HG03175 (cell line): Measurements from ENCODE around the gene TEX11.
"Not testable (repeated sequence)": the region's sequence is repeated elsewhere in the genome, so short reads cannot be mapped to it uniquely, and the experiment has no call there.

ENCODE experiments used
- ATAC-seq: cut with Tn5 transposase; IDR thresholded peaks from one replicate; pipeline ENCODE4 v1.9.1; 2021; ENCODE audit warnings: mild to moderate bottlenecking, moderate library complexity; ENCODE audit not compliant: unreplicated experiment

The TEX11 gene

DNA sequence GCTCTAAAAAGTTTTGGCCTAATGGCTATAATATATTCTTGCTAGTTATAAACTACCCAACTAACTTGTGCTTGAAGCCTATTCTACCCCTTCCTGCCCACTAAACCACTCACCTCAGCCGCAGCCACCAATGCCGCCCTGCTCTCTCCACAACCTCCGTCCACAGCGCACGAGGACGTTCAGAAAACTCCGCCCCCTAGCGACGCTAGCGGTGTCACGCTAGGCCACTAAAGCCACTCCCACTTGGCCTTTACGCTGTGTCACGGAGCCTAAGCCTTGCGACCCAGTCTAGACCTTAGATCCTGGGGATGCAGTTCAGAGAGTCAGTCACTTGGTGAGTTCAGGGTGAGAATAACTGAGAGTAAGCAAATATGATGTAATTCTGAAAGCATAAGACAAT is at the start of gene TEX11:
TEX11 (minus strand) TSS at position 171 of the 400 bp plus-strand sequence. CDS start 922 bp downstream, outside the sequence.
- ATAC-seq: no peak

DNA sequence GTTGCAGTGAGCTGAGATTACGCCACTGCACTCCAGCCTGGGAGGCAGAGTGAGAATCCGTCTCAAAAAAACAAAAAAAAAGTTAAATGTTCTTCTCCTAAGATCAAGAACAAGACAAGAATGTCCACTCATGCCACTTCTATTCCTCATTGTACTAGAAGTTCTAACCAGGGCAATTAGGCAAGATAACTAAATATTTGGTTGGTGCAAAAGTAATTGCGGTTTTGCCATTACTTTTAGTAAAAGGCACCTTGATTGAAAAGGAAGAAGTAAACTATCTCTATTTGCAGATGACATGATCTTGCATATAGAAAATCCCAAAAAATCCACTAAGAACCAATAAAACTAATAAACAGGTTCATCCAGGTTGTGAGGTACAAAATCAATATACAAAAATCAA is 46.4 kb upstream of the TEX11 start:
- no peak for ATAC-seq

DNA sequence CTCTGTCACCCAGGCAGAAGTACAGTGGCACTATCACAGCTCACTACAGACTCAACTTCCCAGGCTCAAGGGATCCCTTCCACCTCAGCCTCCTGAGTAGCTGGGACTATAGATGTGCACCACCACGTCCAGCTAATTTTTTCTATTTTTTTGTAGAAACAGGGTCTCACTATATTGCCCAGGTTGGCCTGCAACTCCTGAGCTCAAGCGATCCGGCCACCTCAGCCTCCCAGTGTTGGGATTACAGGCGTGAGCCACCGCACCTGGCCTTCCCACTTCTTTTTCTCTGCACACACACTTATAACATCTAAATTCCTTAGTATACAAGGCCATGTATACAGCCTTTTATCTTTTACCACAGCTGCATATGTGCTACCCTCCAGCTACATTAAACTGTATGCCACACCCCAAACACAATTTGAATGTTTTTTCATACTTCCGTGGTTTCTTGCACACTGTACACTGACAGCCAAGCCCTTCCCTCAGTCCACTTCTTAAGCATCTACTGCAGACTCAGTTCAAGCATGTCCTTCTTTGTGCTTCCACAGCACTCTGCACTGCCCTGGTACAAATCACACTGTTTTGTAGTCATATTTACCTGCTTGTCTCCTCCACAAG is 15.9 kb upstream of the TEX11 start:
- ATAC-seq: no peak

DNA sequence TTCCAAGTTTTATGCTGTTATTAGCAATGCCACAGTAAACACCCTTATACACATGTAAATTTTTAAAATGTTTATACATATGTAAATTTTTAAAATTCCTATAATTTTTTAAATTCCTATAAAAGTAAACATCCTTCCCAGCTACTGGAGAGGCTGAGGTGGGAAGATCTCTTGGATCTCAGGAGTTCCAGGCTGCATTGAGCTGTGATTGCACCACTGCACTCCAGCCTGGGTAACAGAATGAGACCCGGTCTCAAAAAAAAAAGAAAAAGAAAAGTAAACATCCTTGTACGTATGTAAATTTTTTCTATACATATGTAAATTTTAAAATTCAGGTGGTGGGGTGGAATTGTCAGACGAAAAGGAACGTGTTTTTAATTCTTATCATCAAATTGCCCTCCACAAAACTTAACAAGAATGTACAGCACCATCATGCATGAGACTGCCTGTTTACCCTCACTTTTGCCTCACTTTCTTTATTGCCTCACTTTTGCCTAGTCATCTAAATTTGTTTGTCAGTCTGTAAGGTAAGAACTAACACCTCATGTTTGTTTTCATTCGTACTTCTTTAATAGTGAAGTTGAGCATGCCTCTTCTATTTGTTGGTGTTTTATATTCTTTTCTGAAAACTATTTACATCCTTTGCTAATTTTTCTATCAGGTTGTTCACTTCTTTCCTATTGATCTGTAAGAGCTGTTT is 14.4 kb upstream of the TEX11 start:
- no peak for ATAC-seq

- no peak for ATAC-seq
Measured at GRCh38 chrX:70921709-70922352, 13.3 kb upstream of the TEX11 start.

DNA sequence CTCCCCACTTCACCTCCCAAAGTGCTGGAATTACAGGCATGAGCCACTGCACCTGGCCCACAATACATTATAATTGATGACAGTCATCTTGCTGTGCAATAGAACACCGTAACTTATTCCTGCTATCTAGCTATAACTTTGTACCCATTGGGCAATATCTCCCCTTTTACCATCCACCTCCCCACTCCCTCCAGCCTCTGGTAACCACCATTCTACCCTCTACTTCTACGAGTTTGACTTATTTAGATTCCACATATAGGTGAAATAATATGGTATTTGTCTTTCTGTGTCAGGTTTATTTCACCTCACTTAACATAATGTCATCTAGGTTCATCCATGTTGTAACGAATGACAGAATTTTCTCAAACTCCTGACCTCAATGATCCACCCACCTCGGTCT is 8.2 kb upstream of the TEX11 start:
- no peak for ATAC-seq

DNA sequence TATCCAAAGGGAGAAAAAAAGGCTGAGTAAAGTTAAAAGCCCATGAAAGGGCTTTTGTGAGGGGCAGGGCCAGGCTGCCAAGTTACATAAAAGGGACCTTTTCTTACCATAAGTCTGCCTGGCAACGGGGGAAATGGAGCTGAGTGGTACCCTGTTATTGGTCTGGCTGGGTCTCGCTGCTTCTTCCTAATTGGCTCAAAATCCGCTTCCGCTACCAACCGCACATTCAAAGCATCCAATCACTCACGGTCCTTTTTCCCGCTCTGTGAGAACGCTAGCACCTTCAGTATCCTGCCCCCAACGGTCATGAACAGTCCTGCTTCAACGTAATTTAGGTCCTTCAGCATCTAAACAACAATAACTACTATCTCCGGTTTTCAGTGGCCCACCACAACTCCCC is 611 bp downstream of the TEX11 start:
- no peak for ATAC-seq

- no peak for ATAC-seq
Measured at GRCh38 chrX:70901465-70901864, 7.0 kb downstream of the TEX11 start.

GRCh38 chrX:70890441-70890840 is 18.1 kb downstream of the TEX11 start:
- not testable (repeated sequence) for ATAC-seq

DNA sequence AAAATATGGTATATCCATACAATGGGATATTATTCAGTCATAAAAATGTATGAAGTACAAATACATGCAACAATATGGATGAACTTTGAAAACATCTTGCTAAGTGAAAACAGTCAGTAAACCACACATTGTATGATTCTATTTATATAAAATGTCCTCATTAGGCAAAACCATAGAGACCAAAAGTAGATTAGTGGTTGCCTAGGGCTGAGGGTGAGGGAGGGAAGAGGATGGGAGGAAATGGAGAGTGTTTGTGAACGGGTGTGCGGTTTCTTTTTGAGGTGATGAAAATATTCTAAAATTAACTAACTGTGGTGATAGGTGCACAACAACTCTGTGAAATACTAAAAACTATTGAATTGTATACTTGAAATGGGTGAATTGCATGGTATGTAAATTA is 29.6 kb downstream of the TEX11 start:
- ATAC-seq: peak; percentile 42

- no peak for ATAC-seq
Measured at GRCh38 chrX:70852294-70852693, 56.2 kb downstream of the TEX11 start.

DNA sequence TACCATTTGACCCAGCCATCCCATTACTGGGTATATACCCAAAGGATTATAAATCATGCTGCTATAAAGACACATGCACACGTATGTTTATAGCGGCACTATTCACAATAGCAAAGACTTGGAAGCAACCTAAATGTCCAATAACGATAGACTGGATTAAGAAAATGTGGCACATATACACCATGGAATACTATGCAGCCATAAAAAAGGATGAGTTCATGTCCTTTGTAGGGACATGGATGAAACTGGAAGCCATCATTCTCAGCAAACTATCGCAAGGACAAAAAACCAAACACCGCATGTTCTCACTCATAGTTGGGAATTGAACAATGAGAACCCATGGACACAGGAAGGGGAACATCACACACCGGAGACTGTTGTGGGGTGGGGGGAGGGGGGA is 64.4 kb downstream of the TEX11 start:
- not testable (repeated sequence) for ATAC-seq

- ATAC-seq: not testable (repeated sequence)
Measured at GRCh38 chrX:70843620-70844019, 64.9 kb downstream of the TEX11 start.

- ATAC-seq: no peak
Measured at GRCh38 chrX:70834589-70834988, 73.9 kb downstream of the TEX11 start.

DNA sequence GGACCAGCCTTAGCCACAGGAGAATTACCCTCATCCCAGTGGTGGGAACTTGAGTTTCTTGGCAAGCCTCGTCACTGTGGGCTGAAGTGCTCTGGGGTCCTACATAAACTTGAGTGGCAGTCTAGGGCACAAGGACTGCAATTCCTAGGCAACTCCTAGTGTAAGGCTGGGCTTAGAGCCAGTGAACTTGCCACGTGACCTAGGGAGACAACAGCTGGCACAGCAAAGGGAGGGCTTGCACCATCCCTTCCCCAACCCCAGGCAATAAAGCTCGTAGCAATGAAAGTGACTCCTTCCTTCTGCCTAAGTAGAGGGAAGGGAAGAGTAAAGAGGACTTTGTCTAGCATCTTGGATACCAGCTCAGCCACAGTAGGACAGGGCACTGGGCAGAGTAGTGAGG is 81.8 kb downstream of the TEX11 start:
- no peak for ATAC-seq

GRCh38 chrX:70825366-70825765 is 83.1 kb downstream of the TEX11 start:
- no peak for ATAC-seq

- ATAC-seq: no peak
Measured at GRCh38 chrX:70808942-70809940, 99.3 kb downstream of the TEX11 start.

- no peak for ATAC-seq
Measured at GRCh38 chrX:70806081-70806480, 102.4 kb downstream of the TEX11 start.

- ATAC-seq: not testable (repeated sequence)
Measured at GRCh38 chrX:70796742-70797141, 111.8 kb downstream of the TEX11 start.

- no peak for ATAC-seq
Measured at GRCh38 chrX:70774223-70774622, 134.3 kb downstream of the TEX11 start.

- ATAC-seq: no peak
Measured at GRCh38 chrX:70769659-70770227, 138.8 kb downstream of the TEX11 start.
